Caco-2 (cell line): ENCODE data around the gene MRAS. TPM values are rescaled to one million over a fixed set of nuclear protein-coding genes. Genes with fewer than 3 reads are reported as not detected.
A peak's percentile ranks its signal among the peaks of the same experiment; 100 is the strongest.

Experiments used
- BruUV-seq: library from RNA; stranded (reverse); fragments of 400-500 nt; replicated peaks from 2 replicates; lab custom pipeline; 2021; lab: Mats Ljungman, UMichigan
- CTCF ChIA-PET: fragments of 300-600 bp; sonication (Branson Sonifier 250); formaldehyde crosslinking; loops from one replicate; lab custom pipeline; 2022; ENCODE audit warnings: antibody characterized with exemption; lab: Charles Lee
- POLR2A ChIA-PET: fragments of 300-600 bp; sonication (Branson Sonifier 250); formaldehyde crosslinking; loops from one replicate; lab custom pipeline; 2022; ENCODE audit warnings: antibody characterized with exemption; lab: Charles Lee
- DNase-seq, 2 experiments: peaks; one replicate each; pipeline versions ENCODE4 v3.0.0 to v3.0.0-alpha.2; 2020 to 2022
- H3K27me3 ChIP-seq: replicated peaks from 2 replicates; pipeline ENCODE4 v1.6.0; 2011; ENCODE audit warnings: low read length; ENCODE audit not compliant: control insufficient read depth, insufficient read depth
- H3K36me3 ChIP-seq: 2 replicates; pipeline ENCODE4 v1.5.1; 2011; ENCODE audit warnings: low read length; ENCODE audit not compliant: control insufficient read depth, insufficient read depth
- H3K4me1 ChIP-seq: fragments of 250-450 bp; sonication (Bioruptor Pico); 2 replicates; pipeline ENCODE4 v1.5.1; 2020; ENCODE audit warnings: mild to moderate bottlenecking
- H3K4me3 ChIP-seq: 2 replicates; pipeline ENCODE4 v1.5.1; 2011; ENCODE audit warnings: low read depth, mild to moderate bottlenecking, control low read depth, low read length
- H3K9me3 ChIP-seq: fragments of 250-450 bp; sonication (Bioruptor Pico); 2 replicates; pipeline ENCODE4 v1.5.1; 2020; ENCODE audit warnings: mild to moderate bottlenecking, moderate library complexity
- H3K27ac Mint-ChIP-seq: one replicate; pipeline ENCODE4 v1.8.0; 2022; ENCODE audit warnings: mixed read lengths; ENCODE audit not compliant: unreplicated experiment
- H3K27me3 Mint-ChIP-seq: one replicate; pipeline ENCODE4 v1.8.0; 2022; ENCODE audit warnings: mixed read lengths; ENCODE audit not compliant: insufficient read depth, unreplicated experiment
- H3K36me3 Mint-ChIP-seq: one replicate; pipeline ENCODE4 v1.8.0; 2022; ENCODE audit warnings: mild to moderate bottlenecking, mixed read lengths; ENCODE audit not compliant: insufficient read depth, unreplicated experiment
- H3K4me1 Mint-ChIP-seq: one replicate; pipeline ENCODE4 v1.8.0; 2022; ENCODE audit warnings: low read depth, mixed read lengths; ENCODE audit not compliant: unreplicated experiment
- H3K4me3 Mint-ChIP-seq: one replicate; pipeline ENCODE4 v1.8.0; 2022; ENCODE audit warnings: mild to moderate bottlenecking, moderate library complexity, mixed read lengths; ENCODE audit not compliant: unreplicated experiment
- H3K9me3 Mint-ChIP-seq: one replicate; pipeline ENCODE4 v1.8.0; 2022; ENCODE audit warnings: mixed read lengths; ENCODE audit not compliant: unreplicated experiment
- CTCF ChIP-seq, 2 experiments: fragments of 200-600 bp in 1 of 2; IDR thresholded peaks; 1 replicate in 1 of 2; 2 replicates in 1 of 2; pipeline versions ENCODE4 v1.5.1 to v1.8.0; 2011 to 2022; ENCODE audit warnings: antibody characterized with exemption in 1 of 2, control low read depth in 1 of 2, inconsistent platforms in 1 of 2, low read depth in 1 of 2, low read length in 1 of 2, mild to moderate bottlenecking in 1 of 2, moderate library complexity in 1 of 2; ENCODE audit not compliant: insufficient read depth in 1 of 2, severe bottlenecking in 1 of 2, unreplicated experiment in 1 of 2
- intact Hi-C: fragments of 100-400 bp; cut with micrococcal nuclease; formaldehyde crosslinking; loops from one replicate; pipeline ENCODE4 v1.10.0; 2022; ENCODE audit not compliant: unreplicated experiment
- total RNA-seq: library from RNA; stranded (reverse); gene quantifications from 2 replicates; pipeline ENCODE4 v1.2.3, GENCODE V29; 2022

MRAS gene
- total RNA-seq, 1 experiment from 2014 or later: 11.4 TPM

- Mint-ChIP-seq H3K36me3 (no peaks in the 10 kb centered on the region), H3K4me1 (peaks cover 16% of the 10 kb centered on the region), H3K4me3 (no peak overlapping the region), H3K27me3 (no peaks in the 10 kb centered on the region), H3K9me3 (peaks cover 18% of the 10 kb centered on the region), H3K27ac (peak overlapping the region; percentile 2)
- H3K27me3 ChIP-seq: no peaks in the 10 kb centered on the region
- no peaks in the 10 kb centered on the region for H3K36me3 ChIP-seq
- no TSS peak for BruUV-seq
- no peaks in the 10 kb centered on the region for H3K9me3 ChIP-seq
- ChIA-PET CTCF (no interaction called here), POLR2A (no interaction called here)
- DNase-seq: no peak
- no peak for TF ChIP-seq CTCF (IDR thresholded peaks at IDR 0.05; ENCODE audit: insufficient read depth in 1 of 2, low read depth in 1 of 2, low read length in 1 of 2, severe bottlenecking in 1 of 2, unreplicated experiment in 1 of 2)
- intact Hi-C loops: no loop called here
- peaks cover 9% of the 10 kb centered on the region for H3K4me1 ChIP-seq
- no peak overlapping the region for H3K4me3 ChIP-seq
These were observed 35.5 kb downstream of the MRAS start for GRCh38 chr3:138383715-138384465.

- CTCF ChIA-PET: no interaction called here
- BruUV-seq: no TSS peak
These were observed 36.2 kb downstream of the MRAS start for GRCh38 chr3:138384531-138384930.

GRCh38 chr3:138384976-138385375 lies 36.6 kb downstream of the MRAS start:
- ChIA-PET POLR2A (no interaction called here), CTCF (no interaction called here)
- no peak overlapping the region for H3K27ac Mint-ChIP-seq
- BruUV-seq: no TSS peak
- Histone ChIP-seq H3K4me1 (peaks cover 13% of the 10 kb centered on the region), H3K9me3 (no peaks in the 10 kb centered on the region), H3K4me3 (no peak overlapping the region), H3K27me3 (no peaks in the 10 kb centered on the region), H3K36me3 (no peaks in the 10 kb centered on the region)
- H3K27me3 Mint-ChIP-seq: no peaks in the 10 kb centered on the region
- peaks cover 14% of the 10 kb centered on the region for H3K4me1 Mint-ChIP-seq
- no peak overlapping the region for H3K4me3 Mint-ChIP-seq
- H3K36me3 Mint-ChIP-seq: no peaks in the 10 kb centered on the region
- H3K9me3 Mint-ChIP-seq: peaks cover 18% of the 10 kb centered on the region
- no peak for TF ChIP-seq CTCF (IDR thresholded peaks at IDR 0.05; ENCODE audit: insufficient read depth in 1 of 2, low read depth in 1 of 2, low read length in 1 of 2, severe bottlenecking in 1 of 2, unreplicated experiment in 1 of 2)
- DNase-seq: no peak
- intact Hi-C loops: no loop called here

More at GRCh38 chr3:138384531-138384930, 36.2 kb downstream of the MRAS start:
- no peak for DNase-seq
- POLR2A ChIA-PET: no interaction called here
- Histone ChIP-seq H3K4me1 (peaks cover 9% of the 10 kb centered on the region), H3K4me3 (no peak overlapping the region), H3K27me3 (no peaks in the 10 kb centered on the region), H3K9me3 (no peaks in the 10 kb centered on the region), H3K36me3 (no peaks in the 10 kb centered on the region)
- Mint-ChIP-seq H3K27me3 (no peaks in the 10 kb centered on the region), H3K36me3 (no peaks in the 10 kb centered on the region), H3K9me3 (peaks cover 18% of the 10 kb centered on the region), H3K4me3 (no peak overlapping the region), H3K4me1 (peaks cover 13% of the 10 kb centered on the region), H3K27ac (peak overlapping the region; percentile 2)
- intact Hi-C loops: no loop called here
- no peak for TF ChIP-seq CTCF (IDR thresholded peaks at IDR 0.05; ENCODE audit: insufficient read depth in 1 of 2, low read depth in 1 of 2, low read length in 1 of 2, severe bottlenecking in 1 of 2, unreplicated experiment in 1 of 2)
